ENCODE data around the gene PDE6D.

PDE6D gene

GRCh38 chr2:231780909-231781797 is at the start of gene PDE6D:
Gene PDE6D (minus strand): TSS chr2:231781282. CDS start chr2:231781114, 168 bp downstream.
- DNase-seq = peak; percentile 93 to 98

- no peak for DNase-seq
These were observed 40.8 kb upstream of the PDE6D start for GRCh38 chr2:231821908-231822307.

- DNase-seq = no peak
These were observed 39.8 kb upstream of the PDE6D start for GRCh38 chr2:231820786-231821303.

- no peak for DNase-seq
These were observed 38.5 kb upstream of the PDE6D start for GRCh38 chr2:231819447-231820042.

GRCh38 chr2:231816327-231817026 is 35.4 kb upstream of the PDE6D start:
- DNase-seq = no peak

- no peak for DNase-seq
These were observed 29.8 kb upstream of the PDE6D start for GRCh38 chr2:231810905-231811304.

GRCh38 chr2:231807020-231807419 is 25.9 kb upstream of the PDE6D start:
- no peak for DNase-seq

GRCh38 chr2:231803501-231804138 is 22.5 kb upstream of the PDE6D start:
- DNase-seq = no peak

GRCh38 chr2:231800493-231801091 is 19.5 kb upstream of the PDE6D start:
- peak in 1 of 2 experiments; percentile 3 for DNase-seq

GRCh38 chr2:231795525-231796327 is 14.6 kb upstream of the PDE6D start:
- peak; percentile 23 to 60 for DNase-seq

- no peak for DNase-seq
These were observed 13.3 kb upstream of the PDE6D start for GRCh38 chr2:231794383-231794782.

- DNase-seq = no peak
These were observed 10.0 kb upstream of the PDE6D start for GRCh38 chr2:231791107-231791506.

GRCh38 chr2:231786917-231787292 is 5.8 kb upstream of the PDE6D start:
- no peak for DNase-seq

- DNase-seq = peak; percentile 39 to 79
These were observed 5.3 kb upstream of the PDE6D start, which contains the start of gene COPS7B for GRCh38 chr2:231786177-231786916. Gene COPS7B (plus strand): TSS chr2:231786445. CDS start chr2:231788571, 2,126 bp downstream.

GRCh38 chr2:231785822-231786176 is 4.7 kb upstream of the PDE6D start:
- DNase-seq = no peak

GRCh38 chr2:231785413-231785812 is 4.3 kb upstream of the PDE6D start:
- no peak for DNase-seq

GRCh38 chr2:231781798-231782726 is 980 bp upstream of the PDE6D start:
- peak in 1 of 2 experiments; percentile 12 for DNase-seq

- DNase-seq = no peak
These were observed 766 bp downstream of the PDE6D start for GRCh38 chr2:231780123-231780908.

Measured in NCI-H446 (cell line).